NCI-H2196 treated with DMSO at 0.1 percent for 48 hours (cell line): Measurements from ENCODE around the gene ATP10A.
"Not testable (repeated sequence)": the region's sequence is repeated elsewhere in the genome, so short reads cannot be mapped to it uniquely, and the experiment has no call there.

ENCODE experiments used
- DNase-seq: peaks from one replicate; lab custom pipeline; 2025; ENCODE audit not compliant: unreplicated experiment; lab: John Stamatoyannopoulos, UW

ATP10A gene

DNA sequence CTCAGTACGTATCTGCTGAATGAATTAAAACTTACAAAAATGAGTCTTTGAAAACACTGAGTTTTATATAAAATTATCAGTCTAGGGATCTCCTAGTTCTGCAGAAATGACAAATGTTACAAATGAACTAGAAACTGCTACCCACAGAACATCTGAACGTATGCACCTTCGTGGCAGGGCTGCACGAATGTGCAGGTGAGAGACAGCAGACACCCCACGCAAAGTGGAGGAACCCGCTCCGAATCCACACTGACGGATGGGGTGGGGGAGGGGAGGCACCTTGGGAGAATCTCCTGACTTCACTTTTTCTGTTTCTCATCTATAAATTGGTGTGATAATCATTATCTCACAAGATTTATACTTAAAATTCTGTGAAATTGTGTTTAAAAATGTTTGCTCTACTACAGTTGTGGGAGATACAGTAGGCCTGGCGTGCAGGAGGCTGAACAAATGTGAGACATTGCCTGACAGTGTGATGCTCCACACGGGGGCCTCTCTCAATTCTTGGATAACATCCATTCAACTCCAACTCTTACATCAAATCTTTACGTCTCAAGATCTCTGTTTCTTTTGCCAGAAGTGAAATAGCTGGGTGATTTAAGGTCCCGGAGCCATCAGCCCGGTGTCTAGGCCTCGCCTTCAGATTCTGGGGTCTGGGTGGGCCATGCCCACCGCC, 86.9 kb downstream of the ATP10A start:
- no peak for DNase-seq

DNA sequence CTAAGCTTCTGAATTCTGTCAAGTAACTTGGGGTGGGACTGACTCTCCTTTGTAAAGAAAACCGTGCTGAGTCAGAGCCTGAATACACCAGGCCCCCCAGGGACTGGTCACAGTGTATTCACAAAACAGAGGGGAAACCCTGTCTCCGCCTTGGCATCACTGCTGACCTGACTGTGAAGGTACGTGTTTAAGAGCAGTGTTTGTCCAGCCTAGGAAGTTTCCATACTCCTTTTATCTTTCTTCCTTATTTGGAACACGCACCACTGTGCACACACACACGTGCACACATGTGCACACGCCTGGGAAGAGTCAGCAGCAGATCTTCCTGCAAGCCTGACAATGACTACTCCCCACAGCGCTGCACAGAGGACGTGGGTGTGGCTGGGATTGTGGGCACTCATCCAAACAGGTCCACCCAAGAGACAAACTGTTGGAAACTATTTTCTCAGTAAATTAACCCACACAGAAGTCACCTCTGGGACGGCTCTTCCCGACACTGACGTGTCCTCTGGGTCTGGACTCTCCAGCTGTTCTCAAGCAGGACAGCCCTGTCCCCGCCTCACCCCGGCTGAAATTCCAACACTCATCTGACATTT, 87.7 kb downstream of the ATP10A start:
- no peak for DNase-seq

- no peak for DNase-seq
These were observed 88.3 kb downstream of the ATP10A start for GRCh38 chr15:25774871-25775270.

- no peak for DNase-seq
These were observed 89.9 kb downstream of the ATP10A start for GRCh38 chr15:25773248-25773647.

DNA sequence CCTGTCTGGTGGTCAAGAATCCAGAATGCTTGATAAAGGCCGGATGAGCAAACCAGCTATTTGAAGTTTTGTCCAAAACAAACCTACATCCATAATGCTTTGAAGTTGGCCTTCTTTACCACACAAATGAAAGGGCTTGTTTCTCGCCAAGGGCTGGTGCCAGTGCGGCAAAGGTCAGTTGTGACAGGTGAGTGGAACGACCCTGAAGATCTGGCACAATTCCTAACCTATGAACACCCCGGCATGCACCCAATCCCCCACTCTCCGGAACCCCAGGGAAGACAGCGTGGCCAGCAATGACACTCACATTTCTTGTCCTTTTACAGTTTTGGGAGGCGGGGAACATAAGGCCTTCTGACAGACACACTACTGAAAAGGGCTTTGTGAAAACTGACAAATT, 90.6 kb downstream of the ATP10A start:
- DNase-seq, result no peak

DNA sequence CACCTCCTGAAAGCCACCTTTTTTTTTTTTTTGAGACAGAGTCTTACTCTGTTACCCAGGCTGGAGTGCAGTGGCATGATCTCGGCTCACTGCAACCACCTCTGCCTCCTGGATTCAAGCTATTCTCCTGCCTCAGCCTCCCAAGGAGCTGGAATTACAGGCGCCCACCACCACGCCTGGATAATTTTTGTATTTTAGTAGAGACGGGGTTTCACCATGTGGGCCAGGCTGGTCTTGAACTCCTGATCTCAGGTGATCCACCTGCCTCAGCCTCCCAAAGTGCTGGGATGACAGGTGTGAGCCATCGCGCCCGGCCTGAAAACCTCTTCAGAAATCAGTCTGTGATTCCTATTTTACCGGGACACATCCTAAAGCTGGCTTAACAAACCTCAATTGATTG, 91.4 kb downstream of the ATP10A start:
- not testable (repeated sequence) for DNase-seq

DNA sequence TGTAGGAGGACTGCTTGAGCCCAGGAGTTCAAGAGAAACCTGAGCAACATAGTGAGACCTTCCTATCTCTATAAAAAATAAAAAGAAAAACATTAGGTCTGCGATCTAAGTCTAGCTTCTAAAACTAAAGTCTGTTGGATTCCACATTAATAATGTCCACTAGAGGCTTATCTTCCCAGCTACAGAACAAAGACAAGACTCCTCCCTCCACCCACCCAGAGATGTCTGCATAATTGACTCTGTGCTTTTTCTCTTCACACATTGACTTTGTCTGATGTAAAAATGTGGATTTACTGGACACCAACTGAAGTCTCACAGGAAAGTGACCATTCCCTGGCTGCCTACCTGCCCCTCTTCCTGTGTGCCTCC, 91.8 kb downstream of the ATP10A start:
- DNase-seq, result no peak

DNA sequence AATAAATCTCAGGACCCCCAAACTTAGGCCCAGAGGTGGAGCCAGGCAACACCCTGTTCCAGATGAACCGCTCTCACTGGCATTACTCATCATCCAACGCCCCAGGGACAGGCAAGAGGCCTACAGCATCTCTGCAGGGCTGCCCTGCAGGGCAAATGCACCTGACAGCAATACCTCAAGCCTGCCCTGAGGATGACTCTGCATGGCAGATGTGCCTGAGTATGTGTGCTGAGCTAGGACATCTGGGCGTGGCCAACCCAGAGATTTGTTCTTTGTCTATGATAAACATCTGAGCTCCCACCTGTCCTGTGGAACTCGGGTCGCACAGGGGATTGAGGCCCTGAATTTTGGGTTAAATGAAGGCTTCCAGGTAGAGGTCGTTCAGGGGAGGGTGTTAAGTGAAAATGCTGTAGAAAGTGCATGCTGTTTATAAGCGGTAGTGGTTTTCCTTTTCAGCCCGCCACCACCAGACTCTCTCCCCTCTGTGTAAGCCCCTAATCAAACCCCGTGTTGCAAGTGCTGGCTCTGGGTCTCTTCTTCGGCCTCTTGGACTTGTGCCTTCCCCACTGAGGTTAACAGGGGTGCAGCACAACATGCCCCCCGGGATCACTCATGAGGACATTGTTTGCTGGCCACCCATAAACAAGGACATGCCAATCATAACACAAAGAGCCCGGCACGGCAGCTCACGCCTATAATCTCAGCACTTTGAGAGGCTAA, 92.3 kb downstream of the ATP10A start:
- DNase-seq, result no peak

- no peak for DNase-seq
These were observed 93.1 kb downstream of the ATP10A start for GRCh38 chr15:25770031-25770430.

DNA sequence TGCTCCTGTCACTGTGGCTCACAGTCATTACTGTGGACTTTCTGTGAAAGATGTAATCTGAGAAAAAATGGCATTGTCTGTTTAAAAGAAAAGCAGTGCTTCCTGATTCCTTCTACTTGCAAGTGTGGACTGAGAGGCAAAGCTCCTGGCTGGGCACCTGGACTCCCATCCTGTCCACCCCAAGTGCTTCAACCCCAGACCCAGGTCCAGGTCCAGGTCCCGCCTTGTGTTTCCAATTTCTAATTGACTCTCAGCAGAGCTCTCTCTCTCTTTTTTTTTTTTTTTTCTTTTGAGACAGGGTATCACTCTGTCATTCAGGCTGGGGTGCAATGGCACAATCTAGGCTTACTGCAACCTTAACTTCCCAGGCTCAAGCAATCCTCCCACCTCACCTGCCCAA, 94.9 kb downstream of the ATP10A start:
- no peak for DNase-seq

DNA sequence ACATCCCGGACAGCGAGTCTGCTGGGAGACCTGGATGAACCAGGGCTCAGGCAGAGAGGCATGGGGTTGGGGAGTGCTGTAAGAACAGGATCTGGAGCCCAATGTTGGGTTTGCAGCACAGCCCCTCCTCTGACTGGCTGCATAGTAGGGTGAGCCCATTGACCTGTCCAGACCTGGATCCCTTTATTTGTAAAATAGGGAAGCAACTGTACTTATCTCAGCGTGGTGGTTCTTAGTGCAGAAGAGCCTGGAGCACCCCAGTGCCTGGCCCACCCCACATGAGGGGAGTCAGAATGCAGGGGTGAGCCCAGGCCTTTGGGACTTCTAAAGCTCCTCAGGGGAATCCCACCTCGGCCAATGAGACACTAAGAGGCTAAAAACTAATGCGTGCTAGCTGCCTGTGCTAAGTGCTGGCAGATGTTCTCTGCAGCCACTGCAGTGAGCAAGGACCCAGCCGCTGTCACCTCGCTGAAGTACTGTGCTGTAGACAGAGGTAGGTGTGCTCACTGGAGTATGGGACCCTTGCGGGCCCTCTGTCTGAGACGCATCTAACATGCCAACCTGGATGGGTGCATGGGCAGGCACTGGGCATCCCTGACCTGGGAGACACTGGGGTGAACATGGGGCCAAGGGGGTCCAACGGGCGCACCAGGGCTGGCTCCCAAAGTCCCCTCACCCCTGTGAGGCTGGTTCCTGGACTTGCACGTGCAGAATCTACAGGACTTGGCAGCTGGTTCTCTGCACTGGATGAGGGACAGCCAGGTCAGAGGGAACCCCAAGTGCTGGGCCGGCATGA, 95.6 kb downstream of the ATP10A start:
- no peak for DNase-seq

DNA sequence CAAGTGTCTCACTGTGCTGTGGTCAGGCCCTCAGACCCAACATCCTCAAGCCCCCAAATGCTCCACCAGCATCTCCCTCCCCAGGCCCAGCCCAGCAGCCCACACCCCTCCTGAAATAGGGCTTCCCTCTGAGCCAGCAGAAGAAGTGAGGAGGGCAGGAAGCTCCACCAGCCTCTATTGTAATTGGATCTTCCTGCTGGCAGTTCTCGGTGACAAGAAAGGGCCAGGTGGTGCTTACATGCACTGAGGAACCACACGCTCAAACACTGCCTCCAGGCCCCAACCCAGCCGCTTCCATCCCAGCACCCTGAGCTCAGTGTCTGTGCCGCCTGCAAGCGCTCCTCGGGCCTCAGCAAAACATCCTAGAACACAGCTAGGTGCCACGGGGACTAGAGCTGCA, 96.7 kb downstream of the ATP10A start:
- no peak for DNase-seq

- DNase-seq, result no peak
These were observed 98.0 kb downstream of the ATP10A start for GRCh38 chr15:25764980-25765735.

GRCh38 chr15:25763954-25764353, 99.2 kb downstream of the ATP10A start:
- DNase-seq, result no peak

DNA sequence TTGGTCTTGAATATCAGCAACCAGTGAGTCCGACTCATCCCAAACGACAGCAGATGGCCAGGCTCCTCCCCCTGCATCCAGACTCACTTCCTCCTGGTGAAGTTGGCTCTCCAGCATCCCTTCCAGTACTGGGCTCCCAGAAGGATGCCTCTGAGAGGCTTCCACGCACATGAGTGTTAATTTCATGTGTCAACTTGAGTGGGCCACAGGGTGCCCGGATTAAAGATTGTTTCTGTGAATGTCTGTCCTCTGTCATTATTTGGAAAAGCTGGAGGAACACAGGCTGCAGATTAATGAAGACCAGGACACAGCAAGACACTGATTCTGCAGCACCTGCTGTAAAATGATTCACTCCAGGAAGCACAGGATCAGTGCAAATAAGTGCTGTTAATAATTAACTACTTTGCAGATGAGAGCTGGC, 99.8 kb downstream of the ATP10A start:
- no peak for DNase-seq

GRCh38 chr15:25761971-25762662, 101.0 kb downstream of the ATP10A start:
- DNase-seq, result no peak

DNA sequence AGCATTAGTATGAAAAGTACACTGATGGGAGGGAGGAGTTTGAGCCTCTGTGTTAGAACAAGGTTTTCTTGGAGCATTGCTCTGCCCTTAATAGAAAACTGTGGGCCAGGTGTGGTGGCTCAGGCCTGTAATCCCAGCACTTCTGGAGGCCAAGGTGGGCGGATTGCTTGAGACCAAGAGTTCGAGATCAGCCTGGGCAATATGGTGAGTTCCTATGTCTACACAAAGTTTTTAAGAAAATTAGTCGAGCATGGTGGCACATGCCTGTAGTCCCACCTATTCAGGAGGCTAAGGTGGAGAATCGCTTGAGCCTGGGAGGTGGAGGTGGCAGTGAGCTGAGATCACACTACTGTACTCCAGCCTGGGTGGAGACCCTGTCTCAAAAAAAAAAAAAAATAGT, 103.7 kb downstream of the ATP10A start:
- DNase-seq, result no peak

GRCh38 chr15:25758612-25759011, 104.5 kb downstream of the ATP10A start:
- not testable (repeated sequence) for DNase-seq

DNA sequence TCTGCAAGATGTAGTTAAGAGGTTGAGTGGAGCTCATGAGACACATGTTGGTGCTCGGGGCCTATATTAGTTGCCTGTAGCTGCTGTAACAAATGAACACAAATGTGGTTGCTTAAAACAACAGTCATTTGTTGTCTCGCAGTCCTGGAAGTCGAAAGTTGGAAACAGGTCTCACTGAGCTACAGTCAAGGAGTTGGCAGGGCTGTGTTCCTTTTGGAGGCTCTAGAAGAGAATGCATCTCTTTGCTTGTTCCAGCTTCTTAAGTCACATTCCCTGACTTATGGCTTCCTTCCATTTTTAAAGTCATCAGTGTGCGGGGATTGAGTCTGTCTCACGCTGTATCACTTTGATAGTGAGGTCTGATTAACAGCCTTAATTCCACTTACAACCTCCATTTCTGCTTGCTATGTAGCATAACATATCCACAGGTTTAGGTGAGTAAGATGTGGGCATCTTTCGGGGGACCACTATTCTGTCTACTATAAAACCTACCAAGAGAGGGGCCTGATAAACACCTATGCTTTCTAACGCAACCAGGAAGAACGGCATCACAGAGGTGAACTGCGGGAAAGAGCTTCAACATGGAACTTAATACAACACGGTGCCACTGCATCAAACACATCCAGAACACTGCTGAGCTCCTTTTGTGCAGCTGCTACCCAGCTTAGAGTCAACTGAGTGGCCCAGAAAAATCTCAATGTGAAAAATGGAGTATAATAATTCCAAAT, 119.4 kb downstream of the ATP10A start:
- DNase-seq, result no peak
